Right renal pelvis (tissue), 4 donors: Measurements from ENCODE around the gene ABI1. TPM values are rescaled to one million over a fixed set of nuclear protein-coding genes. Genes with fewer than 3 reads are reported as not detected.
"Not testable (repeated sequence)": the region's sequence is repeated elsewhere in the genome, so short reads cannot be mapped to it uniquely, and the experiment has no call there.

Source experiments
- DNase-seq, 4 donors: peaks; one replicate each; pipeline ENCODE4 v3.0.0-alpha.2; 2013; ENCODE audit warnings: low read depth in 4 of 4, low spot score in 3 of 4, missing footprints in 1 of 4
- polyA plus RNA-seq, 4 donors: library from polyadenylated mRNA; unstranded; fragments of 120-200 nt; gene quantifications; one replicate each; pipeline ENCODE4 v1.2.1, GENCODE V29; 2013; ENCODE audit not compliant: insufficient read length in 4 of 4

ABI1 gene
- polyA plus RNA-seq, 4 donors = 64.3 to 74.3 (median 72.3) TPM

GRCh38 chr10:26857553-26857952 is 3.2 kb downstream of the ABI1 start:
- DNase-seq = not testable (repeated sequence)

- DNase-seq = no peak
These were observed 5.6 kb downstream of the ABI1 start for GRCh38 chr10:26855186-26855585.

- no peak for DNase-seq
These were observed 6.2 kb downstream of the ABI1 start for GRCh38 chr10:26854524-26854923.

- no peak for DNase-seq
These were observed 16.3 kb downstream of the ABI1 start for GRCh38 chr10:26844396-26844975.

GRCh38 chr10:26843736-26844135 is 17.0 kb downstream of the ABI1 start:
- DNase-seq = no peak

- DNase-seq = no peak
These were observed 18.9 kb downstream of the ABI1 start for GRCh38 chr10:26841733-26842317.

- DNase-seq = no peak
These were observed 19.6 kb downstream of the ABI1 start for GRCh38 chr10:26840938-26841732.

GRCh38 chr10:26839966-26840627 is 20.7 kb downstream of the ABI1 start:
- DNase-seq = no peak

GRCh38 chr10:26837139-26837538 is 23.6 kb downstream of the ABI1 start:
- DNase-seq = no peak

GRCh38 chr10:26835025-26835424 is 25.7 kb downstream of the ABI1 start:
- no peak for DNase-seq

GRCh38 chr10:26832960-26833359 is 27.8 kb downstream of the ABI1 start:
- no peak for DNase-seq

GRCh38 chr10:26831936-26832335 is 28.8 kb downstream of the ABI1 start:
- no peak for DNase-seq

GRCh38 chr10:26829810-26830515 is 30.8 kb downstream of the ABI1 start:
- no peak for DNase-seq

- no peak for DNase-seq
These were observed 36.6 kb downstream of the ABI1 start for GRCh38 chr10:26824015-26824690.

- DNase-seq = no peak
These were observed 38.8 kb downstream of the ABI1 start for GRCh38 chr10:26821699-26822570.

GRCh38 chr10:26815500-26815899 is 45.3 kb downstream of the ABI1 start:
- DNase-seq = no peak

GRCh38 chr10:26810435-26811026 is 50.2 kb downstream of the ABI1 start:
- DNase-seq = no peak

- no peak for DNase-seq
These were observed 50.8 kb downstream of the ABI1 start for GRCh38 chr10:26809973-26810372.

- no peak for DNase-seq
These were observed 53.2 kb downstream of the ABI1 start for GRCh38 chr10:26807532-26807931.
